HepG2 (cell line): ENCODE measurements around the gene ACTA2.

ENCODE experiments used
- EZH2 ChIP-seq: conservative IDR thresholded peaks from 2 replicates; pipeline ENCODE4 v1.6.1; 2012; ENCODE audit warnings: mild to moderate bottlenecking, low read depth, low read length, moderate library complexity
- FOXP1 ChIP-seq, 2 experiments: fragments of 450-650 bp in 1 of 2; IDR thresholded peaks; 2 replicates each; pipeline ENCODE4 v1.6.1; 2017 to 2018; ENCODE audit warnings: antibody characterized with exemption in 1 of 2
- JUNB ChIP-seq: sonication (generic); formaldehyde crosslinking; IDR thresholded peaks from 2 replicates; pipeline ENCODE4 v1.8.0; 2022; ENCODE audit warnings: missing genetic modification reagents, mild to moderate bottlenecking, borderline replicate concordance
- KDM1A ChIP-seq: IDR thresholded peaks from 2 replicates; pipeline ENCODE4 v1.6.1; 2016; ENCODE audit warnings: missing compliant biosample characterization
- NFATC3 ChIP-seq: sonication (generic); formaldehyde crosslinking; IDR thresholded peaks from 2 replicates; pipeline ENCODE4 v1.5.1; 2020; ENCODE audit warnings: mild to moderate bottlenecking, missing genetic modification reagents
- POLR2A ChIP-seq, 2 experiments: IDR thresholded peaks; 2 replicates each; pipeline ENCODE4 v1.6.1; 2011; ENCODE audit warnings: low read depth in 2 of 2, low read length in 2 of 2, mild to moderate bottlenecking in 1 of 2, moderate library complexity in 1 of 2; ENCODE audit not compliant: insufficient read depth in 1 of 2
- SSRP1 ChIP-seq: IDR thresholded peaks from 2 replicates; pipeline ENCODE4 v1.6.1; 2016; ENCODE audit warnings: control low read depth
- U2AF2 ChIP-seq: fragments of 200-400 bp; formaldehyde crosslinking; IDR thresholded peaks from 2 replicates; pipeline ENCODE4 v1.6.1; 2017; ENCODE audit warnings: low read depth, mild to moderate bottlenecking, low read length
- TF ChIP-seq, protein P1 (sequence below): IDR thresholded peaks from 2 replicates; pipeline ENCODE4 v1.6.1; 2012; ENCODE audit warnings: inconsistent platforms
- TF ChIP-seq, protein P2 (sequence below): IDR thresholded peaks from 2 replicates; pipeline ENCODE4 v1.6.1; 2016
- TF ChIP-seq, protein P3 (sequence below): sonication (generic); formaldehyde crosslinking; IDR thresholded peaks from 2 replicates; pipeline ENCODE4 v1.5.0; 2020; ENCODE audit warnings: mild to moderate bottlenecking, missing genetic modification reagents, moderate library complexity

DNA sequence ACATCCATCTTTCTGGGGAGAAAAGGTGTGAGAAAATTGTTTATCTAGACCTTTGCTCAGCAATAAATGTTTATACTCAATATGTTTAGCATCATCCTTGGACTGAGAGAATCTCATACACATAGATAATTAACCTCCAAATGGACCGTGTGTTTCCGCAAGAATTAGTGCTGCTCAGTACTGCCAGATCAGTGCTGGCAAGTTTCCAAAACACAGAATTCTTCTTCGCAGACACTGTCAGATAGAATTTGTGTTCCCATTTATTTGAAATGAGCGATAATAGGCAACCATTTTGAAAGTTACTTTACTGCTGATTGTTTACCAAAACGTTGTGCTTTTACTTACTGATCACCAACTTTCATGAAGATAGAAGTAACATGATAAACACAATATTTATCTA lies 38.8 kb downstream of the ACTA2 start:
- TF ChIP-seq POLR2A (IDR thresholded peaks at IDR 0.05; ENCODE audit: insufficient read depth in 1 of 2, low read depth in 2 of 2, low read length in 2 of 2) (no peak), EZH2 (no peak), NFATC3 (CRISPR knock-in tag) (no peak), FOXP1 (IDR thresholded peaks at IDR 0.05) (no peak), FOXP1 (CRISPR knock-in tag; IDR thresholded peaks at IDR 0.05) (no peak), JUNB (no peak), KDM1A (no peak), U2AF2 (no peak), SSRP1 (CRISPR knock-in tag) (no peak)
- TF ChIP-seq, protein P1, sequence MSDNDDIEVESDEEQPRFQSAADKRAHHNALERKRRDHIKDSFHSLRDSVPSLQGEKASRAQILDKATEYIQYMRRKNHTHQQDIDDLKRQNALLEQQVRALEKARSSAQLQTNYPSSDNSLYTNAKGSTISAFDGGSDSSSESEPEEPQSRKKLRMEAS, result no peak
- TF ChIP-seq, protein P2, sequence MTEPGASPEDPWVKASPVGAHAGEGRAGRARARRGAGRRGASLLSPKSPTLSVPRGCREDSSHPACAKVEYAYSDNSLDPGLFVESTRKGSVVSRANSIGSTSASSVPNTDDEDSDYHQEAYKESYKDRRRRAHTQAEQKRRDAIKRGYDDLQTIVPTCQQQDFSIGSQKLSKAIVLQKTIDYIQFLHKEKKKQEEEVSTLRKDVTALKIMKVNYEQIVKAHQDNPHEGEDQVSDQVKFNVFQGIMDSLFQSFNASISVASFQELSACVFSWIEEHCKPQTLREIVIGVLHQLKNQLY, result no peak
- TF ChIP-seq, protein P3, sequence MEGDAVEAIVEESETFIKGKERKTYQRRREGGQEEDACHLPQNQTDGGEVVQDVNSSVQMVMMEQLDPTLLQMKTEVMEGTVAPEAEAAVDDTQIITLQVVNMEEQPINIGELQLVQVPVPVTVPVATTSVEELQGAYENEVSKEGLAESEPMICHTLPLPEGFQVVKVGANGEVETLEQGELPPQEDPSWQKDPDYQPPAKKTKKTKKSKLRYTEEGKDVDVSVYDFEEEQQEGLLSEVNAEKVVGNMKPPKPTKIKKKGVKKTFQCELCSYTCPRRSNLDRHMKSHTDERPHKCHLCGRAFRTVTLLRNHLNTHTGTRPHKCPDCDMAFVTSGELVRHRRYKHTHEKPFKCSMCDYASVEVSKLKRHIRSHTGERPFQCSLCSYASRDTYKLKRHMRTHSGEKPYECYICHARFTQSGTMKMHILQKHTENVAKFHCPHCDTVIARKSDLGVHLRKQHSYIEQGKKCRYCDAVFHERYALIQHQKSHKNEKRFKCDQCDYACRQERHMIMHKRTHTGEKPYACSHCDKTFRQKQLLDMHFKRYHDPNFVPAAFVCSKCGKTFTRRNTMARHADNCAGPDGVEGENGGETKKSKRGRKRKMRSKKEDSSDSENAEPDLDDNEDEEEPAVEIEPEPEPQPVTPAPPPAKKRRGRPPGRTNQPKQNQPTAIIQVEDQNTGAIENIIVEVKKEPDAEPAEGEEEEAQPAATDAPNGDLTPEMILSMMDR (CRISPR knock-in tag), result no peak
